Measurements from ENCODE around the gene UVSSA. TPM values are rescaled to one million over a fixed set of nuclear protein-coding genes. Genes with fewer than 3 reads are reported as not detected.

Gene UVSSA
- polyA plus RNA-seq, 1 donor from 2014 or later: 13.3 TPM

- Histone ChIP-seq H3K9ac (ENCODE audit: low read length) (no peak overlapping the region), H3K4me3 (ENCODE audit: low read length) (peak overlapping the region; percentile 58), H3K27me3 (ENCODE audit: insufficient read depth, low read depth, low read length) (peaks cover 92% of the 10 kb centered on the region), H4K20me1 (ENCODE audit: insufficient read depth) (no peaks in the 10 kb centered on the region), H3F3A (ENCODE audit: insufficient read depth, low read length, poor library complexity, severe bottlenecking) (no peaks in the 10 kb centered on the region), H3K4me2 (ENCODE audit: low read length) (no peak overlapping the region), H3K27ac (ENCODE audit: low read length) (no peak overlapping the region), H3K36me3 (ENCODE audit: insufficient read depth, low read length) (no peaks in the 10 kb centered on the region), H3K79me2 (replicated peaks; ENCODE audit: insufficient read depth, low read length) (no peaks in the 10 kb centered on the region), H3K9me3 (ENCODE audit: low read length) (peaks cover 12% of the 10 kb centered on the region), H2AFZ (ENCODE audit: low read depth, low read length) (no peak overlapping the region), H3K9me2 (ENCODE audit: insufficient read depth, low read length) (no peaks in the 10 kb centered on the region)
- TF ChIP-seq POLR2AphosphoS5 (IDR thresholded peaks at IDR 0.05) (no peak), TAF1 (IDR thresholded peaks at IDR 0.05; ENCODE audit: low read depth) (no peak), EP300 (conservative IDR thresholded peaks at IDR 0.05; ENCODE audit: poor library complexity, severe bottlenecking) (no peak), EZH2 (IDR thresholded peaks at IDR 0.05; ENCODE audit: borderline replicate concordance, insufficient read depth, low read length, poor library complexity, severe bottlenecking) (peak; percentile 90), RAD21 (conservative IDR thresholded peaks at IDR 0.05) (no peak), MXI1 (conservative IDR thresholded peaks at IDR 0.05; ENCODE audit: poor library complexity, severe bottlenecking) (no peak), SMC3 (conservative IDR thresholded peaks at IDR 0.05; ENCODE audit: poor library complexity) (no peak)
- TF ChIP-seq, protein P1, sequence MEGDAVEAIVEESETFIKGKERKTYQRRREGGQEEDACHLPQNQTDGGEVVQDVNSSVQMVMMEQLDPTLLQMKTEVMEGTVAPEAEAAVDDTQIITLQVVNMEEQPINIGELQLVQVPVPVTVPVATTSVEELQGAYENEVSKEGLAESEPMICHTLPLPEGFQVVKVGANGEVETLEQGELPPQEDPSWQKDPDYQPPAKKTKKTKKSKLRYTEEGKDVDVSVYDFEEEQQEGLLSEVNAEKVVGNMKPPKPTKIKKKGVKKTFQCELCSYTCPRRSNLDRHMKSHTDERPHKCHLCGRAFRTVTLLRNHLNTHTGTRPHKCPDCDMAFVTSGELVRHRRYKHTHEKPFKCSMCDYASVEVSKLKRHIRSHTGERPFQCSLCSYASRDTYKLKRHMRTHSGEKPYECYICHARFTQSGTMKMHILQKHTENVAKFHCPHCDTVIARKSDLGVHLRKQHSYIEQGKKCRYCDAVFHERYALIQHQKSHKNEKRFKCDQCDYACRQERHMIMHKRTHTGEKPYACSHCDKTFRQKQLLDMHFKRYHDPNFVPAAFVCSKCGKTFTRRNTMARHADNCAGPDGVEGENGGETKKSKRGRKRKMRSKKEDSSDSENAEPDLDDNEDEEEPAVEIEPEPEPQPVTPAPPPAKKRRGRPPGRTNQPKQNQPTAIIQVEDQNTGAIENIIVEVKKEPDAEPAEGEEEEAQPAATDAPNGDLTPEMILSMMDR (IDR thresholded peaks at IDR 0.05; ENCODE audit: poor library complexity, severe bottlenecking): no peak
These were observed 60.1 kb downstream of the UVSSA start for GRCh38 chr4:1406981-1407656.

DNA sequence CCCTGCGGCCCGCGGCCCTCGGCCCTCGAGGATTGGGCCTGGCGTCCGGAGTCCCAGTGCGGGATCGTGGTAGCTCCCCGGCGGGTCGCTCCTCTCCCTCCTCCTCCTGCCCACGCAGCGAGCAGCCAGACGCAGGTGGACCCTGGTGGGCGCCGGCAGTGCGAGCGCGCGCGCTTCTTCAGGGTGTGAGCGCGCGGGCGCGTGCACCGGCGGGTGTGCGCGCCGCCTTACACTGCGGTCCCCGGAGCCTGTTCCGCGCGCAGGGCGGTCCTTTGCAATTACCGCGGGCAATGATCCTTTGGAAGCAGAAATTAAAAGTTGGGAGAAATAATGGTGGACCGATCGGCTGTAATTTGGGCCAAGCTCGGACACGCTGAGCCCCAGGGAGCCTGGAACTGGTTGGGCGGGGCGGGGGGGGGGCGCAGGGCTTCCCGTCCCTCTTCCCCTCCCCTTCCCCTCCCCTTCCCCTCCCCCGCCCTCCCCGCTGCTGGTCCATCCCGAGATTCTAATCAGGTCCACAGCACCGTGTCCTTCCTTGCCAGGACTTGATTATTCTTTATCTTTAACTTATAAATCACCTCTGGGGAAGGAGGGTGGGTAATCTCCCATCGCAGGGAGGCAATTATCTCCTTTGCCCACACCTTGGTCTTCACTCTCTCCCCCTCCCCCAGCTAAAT, 60.8 kb downstream of the UVSSA start:
- Histone ChIP-seq H3K9me3 (ENCODE audit: low read length) (peaks cover 12% of the 10 kb centered on the region), H3K79me2 (replicated peaks; ENCODE audit: insufficient read depth, low read length) (no peaks in the 10 kb centered on the region), H3K4me3 (ENCODE audit: low read length) (peak overlapping the region; percentile 58), H4K20me1 (ENCODE audit: insufficient read depth) (no peaks in the 10 kb centered on the region), H3K9ac (ENCODE audit: low read length) (no peak overlapping the region), H3K4me2 (ENCODE audit: low read length) (no peak overlapping the region), H3F3A (ENCODE audit: insufficient read depth, low read length, poor library complexity, severe bottlenecking) (no peaks in the 10 kb centered on the region), H3K27ac (ENCODE audit: low read length) (no peak overlapping the region), H3K27me3 (ENCODE audit: insufficient read depth, low read depth, low read length) (peaks cover 92% of the 10 kb centered on the region), H2AFZ (ENCODE audit: low read depth, low read length) (no peak overlapping the region), H3K9me2 (ENCODE audit: insufficient read depth, low read length) (no peaks in the 10 kb centered on the region), H3K36me3 (ENCODE audit: insufficient read depth, low read length) (no peaks in the 10 kb centered on the region)
- TF ChIP-seq TAF1 (IDR thresholded peaks at IDR 0.05; ENCODE audit: low read depth) (no peak), EZH2 (IDR thresholded peaks at IDR 0.05; ENCODE audit: borderline replicate concordance, insufficient read depth, low read length, poor library complexity, severe bottlenecking) (no peak), EP300 (conservative IDR thresholded peaks at IDR 0.05; ENCODE audit: poor library complexity, severe bottlenecking) (no peak), POLR2AphosphoS5 (IDR thresholded peaks at IDR 0.05) (no peak), RAD21 (conservative IDR thresholded peaks at IDR 0.05) (no peak), REST (IDR thresholded peaks at IDR 0.05; ENCODE audit: borderline replicate concordance) (no peak), MXI1 (conservative IDR thresholded peaks at IDR 0.05; ENCODE audit: poor library complexity, severe bottlenecking) (no peak), SMC3 (conservative IDR thresholded peaks at IDR 0.05; ENCODE audit: poor library complexity) (no peak)
- TF ChIP-seq, protein P1 (IDR thresholded peaks at IDR 0.05; ENCODE audit: poor library complexity, severe bottlenecking): no peak

Measured in neural cell (in vitro differentiated cells).